ENCODE measurements around the gene C2orf72. TPM values are rescaled to one million over a fixed set of nuclear protein-coding genes. Genes with fewer than 3 reads are reported as not detected.
"Not testable (repeated sequence)": the region's sequence is repeated elsewhere in the genome, so short reads cannot be mapped to it uniquely, and the experiment has no call there.

The C2orf72 gene
- total RNA-seq (2014; rRNA removed; shearing (Covaris generic)): 0.39 and 0.48 TPM in 2 replicates

- DNase-seq (ENCODE audit: low read depth): no peak
Measured at GRCh38 chr2:231037202-231037730, at the start of gene C2orf72. Gene C2orf72, plus strand, starts transcription at chr2:231037523. Its CDS starts 43 bp downstream, at chr2:231037566.

DNA sequence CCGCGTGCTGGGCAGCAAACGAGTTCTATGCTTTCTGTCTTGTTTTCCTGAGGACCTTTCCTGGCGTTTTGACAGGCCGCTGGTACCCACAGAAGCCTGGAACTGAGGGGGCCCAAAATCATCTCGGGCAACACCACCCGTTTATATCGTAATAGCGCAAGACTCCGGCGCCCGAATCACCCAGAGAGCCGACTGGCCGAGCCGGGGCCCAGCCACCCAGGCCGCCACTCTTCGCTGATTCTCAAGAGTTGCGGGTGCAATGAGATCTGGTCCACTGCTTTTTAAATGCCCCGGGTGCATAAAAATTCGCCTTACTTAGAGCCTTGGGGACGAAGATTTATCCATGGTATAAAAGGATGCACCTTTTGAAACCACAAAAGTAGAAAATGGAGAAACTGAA is 47.6 kb upstream of the C2orf72 start:
- no peak for DNase-seq (ENCODE audit: low read depth)

DNA sequence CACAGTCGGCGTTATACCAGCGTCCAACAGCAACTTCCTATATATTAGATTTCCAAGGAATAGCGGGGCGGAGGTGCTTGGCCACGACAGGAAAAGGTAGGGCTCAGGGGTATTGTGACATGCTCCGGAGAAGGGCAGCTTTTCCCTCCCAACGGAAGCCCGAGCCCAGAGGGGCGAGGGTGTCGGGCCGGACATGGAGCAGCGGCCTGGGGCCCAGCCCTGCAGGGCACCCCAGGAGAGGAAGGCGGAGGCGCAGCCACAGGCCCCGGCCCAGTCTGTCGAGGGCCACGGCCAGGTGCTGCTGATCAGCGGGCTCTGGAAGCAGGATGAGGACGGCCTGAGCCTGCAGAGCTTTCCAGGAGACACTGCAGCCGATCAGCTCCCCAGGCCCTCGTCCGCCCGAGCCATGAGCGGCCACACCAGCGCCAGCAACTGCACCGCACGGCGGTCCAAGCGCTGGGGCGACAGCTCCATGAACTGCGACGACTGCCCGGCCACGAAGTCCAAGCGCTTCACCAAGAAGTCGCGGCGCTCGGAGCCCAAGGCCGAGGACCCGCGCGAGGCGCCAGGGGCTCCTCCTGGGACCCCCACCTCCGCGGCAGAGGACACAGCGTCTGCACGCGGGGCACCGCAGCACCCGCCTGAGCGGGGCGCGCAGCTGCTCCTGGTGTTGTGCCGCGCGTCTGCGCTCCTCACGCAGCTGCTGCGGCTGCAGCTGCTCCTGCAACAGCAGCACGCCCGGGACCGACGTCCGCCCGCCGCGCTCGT is 47.0 kb upstream of the C2orf72 start:
- DNase-seq (ENCODE audit: low read depth): no peak

DNA sequence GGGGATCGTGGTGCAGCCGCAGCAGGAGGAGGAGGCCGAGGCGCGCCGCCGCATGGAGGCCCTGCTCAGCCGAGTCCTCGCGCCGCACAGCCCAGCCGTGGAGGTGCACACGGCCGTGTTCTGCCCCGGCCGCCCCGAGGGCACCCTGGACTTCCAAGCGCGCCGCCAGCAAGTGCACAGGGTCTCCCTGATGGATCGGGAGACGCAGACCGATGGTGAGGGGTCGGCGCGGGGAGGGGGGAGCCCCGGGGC is 46.5 kb upstream of the C2orf72 start:
- DNase-seq (ENCODE audit: low read depth): no peak

- no peak for DNase-seq (ENCODE audit: low read depth)
Measured at GRCh38 chr2:230991598-230991997, 45.7 kb upstream of the C2orf72 start.

DNA sequence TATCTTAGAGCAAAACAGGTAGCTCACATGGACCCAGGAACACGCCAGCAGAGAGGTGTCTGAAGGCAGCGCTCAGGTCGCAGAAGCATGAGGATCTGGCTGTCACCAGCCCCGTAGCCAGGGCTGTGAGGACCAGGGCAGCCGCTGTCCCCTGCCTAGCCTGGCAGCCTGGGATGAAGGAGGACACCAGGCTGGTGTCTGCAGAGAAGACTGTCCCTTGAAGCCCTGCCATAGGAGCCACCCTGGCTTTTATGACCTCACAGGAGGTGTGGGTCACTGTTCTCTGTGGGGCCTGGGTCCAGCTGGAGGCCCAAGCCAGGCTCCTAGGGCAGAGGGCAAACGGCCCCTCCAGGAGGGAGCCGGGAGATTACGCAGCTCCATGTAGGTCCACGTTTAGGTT is 41.5 kb upstream of the C2orf72 start, which contains the start of gene SPATA3:
SPATA3 (plus strand) TSS at position 301 of the 400 bp plus-strand sequence. CDS start 113 bp downstream, outside the sequence.
- DNase-seq (ENCODE audit: low read depth): no peak

GRCh38 chr2:230996661-230997060 is 40.7 kb upstream of the C2orf72 start:
- no peak for DNase-seq (ENCODE audit: low read depth)

GRCh38 chr2:230998882-230999281 is 38.4 kb upstream of the C2orf72 start:
- no peak for DNase-seq (ENCODE audit: low read depth)

- DNase-seq (ENCODE audit: low read depth): no peak
Measured at GRCh38 chr2:230999477-230999876, 37.8 kb upstream of the C2orf72 start.

DNA sequence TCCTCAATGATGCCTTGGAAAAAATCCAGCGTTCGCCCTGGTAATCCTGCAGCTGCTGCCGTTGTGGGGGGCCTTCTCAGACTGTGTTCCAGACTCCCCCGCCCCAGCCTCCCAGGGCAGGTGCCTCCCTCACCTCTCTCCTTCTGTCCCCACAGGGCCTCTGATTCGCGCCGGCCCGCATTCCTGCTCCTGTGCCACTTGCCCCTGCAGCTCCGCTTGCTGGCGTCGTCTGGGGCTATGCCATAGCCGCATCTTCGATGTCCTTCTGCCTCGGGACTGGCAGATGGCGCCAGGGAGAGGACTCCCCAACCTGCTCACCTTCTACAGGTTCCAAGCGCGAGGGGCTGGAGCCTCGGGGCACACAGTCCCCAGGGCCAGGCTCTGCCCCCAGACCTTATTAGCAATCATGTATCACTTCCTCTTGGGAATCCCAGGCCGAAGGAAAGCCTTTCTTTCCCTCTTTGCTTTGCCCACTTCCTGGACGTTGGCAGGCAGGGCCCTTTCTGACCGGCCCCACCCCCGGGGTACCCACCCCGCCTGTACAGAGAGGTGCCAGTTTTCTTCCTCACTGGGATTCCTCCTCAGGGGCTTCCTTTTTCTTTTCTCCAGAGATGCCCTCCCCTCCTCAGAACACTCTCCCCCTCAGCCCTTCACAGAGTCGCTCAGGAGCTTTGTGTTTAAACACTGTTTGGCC is 37.0 kb upstream of the C2orf72 start:
- DNase-seq (ENCODE audit: low read depth): no peak

- DNase-seq (ENCODE audit: low read depth): no peak
Measured at GRCh38 chr2:231001036-231001435, 36.3 kb upstream of the C2orf72 start.

DNA sequence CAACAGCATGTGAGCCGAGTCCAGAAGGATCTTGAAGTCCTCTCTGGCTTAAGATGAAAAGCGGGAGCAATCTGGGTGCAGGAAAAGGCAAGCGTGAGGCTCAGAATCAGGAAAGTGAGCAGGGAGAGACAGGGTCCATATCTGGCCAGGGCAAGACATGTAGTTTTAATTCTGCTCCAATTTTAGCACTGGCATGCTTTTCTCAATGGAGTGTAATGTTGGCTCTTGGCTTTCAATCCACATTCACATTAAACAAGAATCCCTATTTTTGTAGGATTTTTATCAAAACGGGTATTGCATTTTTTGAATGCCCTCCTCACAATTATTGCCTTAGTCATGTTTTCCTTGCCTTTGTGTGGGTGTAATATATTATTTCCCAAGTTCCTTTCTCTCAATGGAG is 35.4 kb upstream of the C2orf72 start:
- DNase-seq (ENCODE audit: low read depth): no peak

GRCh38 chr2:231002641-231003040 is 34.7 kb upstream of the C2orf72 start:
- no peak for DNase-seq (ENCODE audit: low read depth)

- no peak for DNase-seq (ENCODE audit: low read depth)
Measured at GRCh38 chr2:231003186-231003585, 34.1 kb upstream of the C2orf72 start.

DNA sequence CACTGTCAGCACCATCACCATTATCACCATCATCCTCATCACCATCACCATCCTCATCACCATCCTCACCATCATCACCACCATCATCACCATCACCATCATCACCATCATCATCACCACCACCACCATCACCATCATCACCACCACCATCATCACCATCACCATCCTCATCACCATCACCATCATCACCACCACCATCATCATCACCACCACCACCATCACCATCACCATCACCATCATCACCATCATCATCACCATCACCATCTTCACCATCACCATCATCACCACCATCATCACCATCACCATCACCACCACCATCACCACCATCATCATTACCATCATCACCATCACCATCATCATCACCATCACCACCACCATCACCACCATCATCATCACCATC is 32.4 kb upstream of the C2orf72 start:
- not testable (repeated sequence) for DNase-seq (ENCODE audit: low read depth)

DNA sequence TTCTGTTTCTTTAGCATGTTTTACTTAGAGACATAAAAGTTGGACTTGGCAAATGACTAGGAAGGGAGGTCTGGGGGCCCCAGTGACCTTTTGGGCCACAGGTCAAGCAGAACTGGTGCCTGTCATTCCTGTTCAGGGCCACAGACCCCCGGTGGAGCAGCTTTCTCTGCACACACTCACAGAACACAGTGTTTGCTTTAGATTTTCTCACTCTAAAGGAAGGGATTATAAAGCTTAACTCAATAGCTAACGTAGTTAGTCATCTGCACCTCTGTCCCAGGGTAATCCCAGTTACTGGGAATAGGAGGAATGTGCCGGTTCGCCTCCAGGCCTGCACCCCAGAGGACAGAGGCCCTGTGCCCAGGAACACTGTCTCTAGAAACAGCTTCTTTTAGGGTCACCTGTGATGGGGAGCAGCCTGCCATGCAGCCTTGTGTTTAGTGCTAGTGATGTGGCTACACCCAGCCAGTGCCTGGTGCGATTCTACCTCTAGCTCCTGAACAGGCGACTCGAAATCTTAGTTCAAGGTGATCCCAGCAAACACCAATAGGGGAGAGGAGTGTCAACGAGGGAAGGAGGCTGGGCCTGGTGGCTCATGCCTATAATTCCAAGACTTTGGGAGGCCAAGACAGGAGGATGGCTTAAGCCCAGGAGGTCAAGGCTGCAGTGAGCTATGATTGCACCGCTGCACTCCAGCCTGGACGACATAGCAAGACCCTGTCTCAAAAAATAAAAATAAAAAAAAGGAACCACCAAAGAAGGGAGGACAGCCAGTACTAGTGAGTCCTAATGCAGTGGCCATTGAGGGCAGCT is 29.8 kb upstream of the C2orf72 start:
- DNase-seq (ENCODE audit: low read depth): no peak

GRCh38 chr2:231008131-231008530 is 29.2 kb upstream of the C2orf72 start:
- DNase-seq (ENCODE audit: low read depth): no peak

DNA sequence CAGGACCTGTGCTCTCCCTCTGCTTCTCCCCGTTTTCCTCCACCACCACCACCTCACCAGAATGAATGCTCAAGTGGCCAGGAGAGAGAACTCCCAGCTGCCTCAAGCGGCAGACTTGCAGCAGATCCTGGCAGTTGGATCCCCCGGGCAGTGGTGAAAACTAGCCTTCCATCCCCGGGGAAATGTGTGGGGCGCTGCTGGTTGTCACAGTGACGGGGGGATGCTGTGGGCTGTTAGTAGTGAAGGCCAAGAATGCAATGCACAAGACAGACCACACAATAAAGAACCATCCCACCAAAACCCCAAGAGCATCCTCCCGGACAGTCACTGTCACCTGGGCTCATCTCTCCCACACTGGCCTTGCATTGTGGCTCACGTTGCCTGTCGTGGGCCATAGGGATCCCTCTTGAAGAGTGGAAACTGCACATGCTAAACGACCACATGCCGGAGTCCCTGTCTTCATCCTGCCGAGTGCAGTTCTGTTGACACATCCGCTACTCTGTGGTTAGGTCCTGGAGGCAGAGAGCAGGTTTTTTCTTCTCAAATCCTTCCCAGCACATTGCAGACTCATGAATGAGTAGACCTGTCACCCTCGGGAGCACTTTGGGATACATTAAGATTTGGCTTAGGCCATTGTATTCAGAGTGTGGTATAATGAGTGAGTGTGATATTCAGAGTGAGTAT is 27.9 kb upstream of the C2orf72 start:
- no peak for DNase-seq (ENCODE audit: low read depth)

- no peak for DNase-seq (ENCODE audit: low read depth)
Measured at GRCh38 chr2:231010201-231010730, 27.1 kb upstream of the C2orf72 start.

- no peak for DNase-seq (ENCODE audit: low read depth)
Measured at GRCh38 chr2:231011526-231011925, 25.8 kb upstream of the C2orf72 start.

- no peak for DNase-seq (ENCODE audit: low read depth)
Measured at GRCh38 chr2:231012463-231012862, 24.9 kb upstream of the C2orf72 start.

Measured in RPMI7951 (cell line).